SH-SY5Y (cell line): ENCODE results near the gene FKBP7.

Experiments
- GATA2 ChIP-seq: IDR thresholded peaks from 2 replicates; pipeline ENCODE4 v1.6.1; 2011; ENCODE audit warnings: mild to moderate bottlenecking, low read depth, low read length
- GATA3 ChIP-seq: IDR thresholded peaks from 2 replicates; pipeline ENCODE4 v1.6.1; 2011; ENCODE audit warnings: low read depth, mild to moderate bottlenecking, low read length, moderate library complexity

DNA sequence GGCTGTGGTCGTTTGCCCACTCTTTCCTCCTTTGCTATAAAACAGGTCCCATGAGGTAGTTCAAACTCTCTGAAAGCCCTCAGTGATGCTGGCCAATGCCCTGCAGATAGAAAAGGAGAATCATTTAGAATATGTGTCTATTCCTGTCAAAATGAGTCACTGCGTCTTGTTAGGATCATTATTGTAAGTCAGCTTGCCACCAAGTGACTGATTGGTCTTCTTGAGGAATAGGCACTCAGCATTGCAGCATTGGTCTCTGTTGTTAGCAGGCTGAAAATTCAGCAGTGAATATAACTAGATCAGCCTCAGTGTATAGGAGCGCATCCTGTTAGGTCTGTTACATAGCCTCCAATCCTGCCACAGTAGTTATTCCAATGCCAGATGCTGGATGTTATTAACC is 56.3 kb downstream of the FKBP7 start:
- no peak for TF ChIP-seq GATA2
- TF ChIP-seq GATA3, result no peak
